ENCODE measurements around the gene CPA2. TPM values are rescaled to one million over a fixed set of nuclear protein-coding genes. Genes with fewer than 3 reads are reported as not detected.

Gene CPA2
- polyA plus RNA-seq, 1 donor (not counting 4 experiments of a cell fraction or from before 2014, with no cell fraction given), result 0.33 TPM

DNA sequence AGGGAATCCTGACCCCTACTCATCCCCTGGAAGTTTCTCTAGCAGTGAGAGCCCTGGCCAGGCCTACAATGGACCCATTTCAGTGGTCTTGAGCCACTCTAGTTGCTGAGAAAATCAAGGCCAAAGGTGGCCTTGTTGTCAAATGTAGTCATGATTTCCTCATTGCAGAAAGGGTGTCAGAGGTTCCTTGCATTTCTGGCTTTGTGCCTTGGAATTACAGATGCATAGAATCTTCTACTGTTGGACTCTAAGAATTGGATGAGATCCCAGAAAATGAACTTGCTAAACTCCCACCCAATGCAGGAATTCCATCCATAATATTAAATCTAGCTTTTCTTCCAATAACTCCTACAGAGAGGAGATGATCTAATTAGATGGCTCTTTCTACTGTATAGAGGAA, 12.2 kb downstream of the CPA2 start:
- FAIRE-seq, result no peak

DNA sequence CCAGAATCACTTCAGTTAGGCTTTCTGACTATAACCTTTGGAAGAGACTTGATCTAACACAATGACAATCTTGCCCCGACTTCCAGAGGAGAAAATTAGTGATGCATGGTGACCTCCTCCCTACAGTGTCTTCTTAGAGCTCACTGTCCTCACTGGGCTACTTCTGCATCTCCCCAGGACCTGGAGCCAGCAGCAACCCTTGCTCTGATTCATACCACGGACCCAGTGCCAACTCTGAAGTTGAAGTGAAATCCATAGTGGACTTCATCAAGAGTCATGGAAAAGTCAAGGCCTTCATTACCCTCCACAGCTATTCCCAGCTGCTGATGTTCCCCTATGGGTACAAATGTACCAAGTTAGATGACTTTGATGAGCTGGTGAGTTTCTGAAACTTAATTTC, 12.6 kb downstream of the CPA2 start:
- no peaks in the 10 kb centered on the region for H4K20me1 ChIP-seq (ENCODE audit: control insufficient read depth, extremely low read depth, insufficient read depth, low read length)
- no peaks in the 10 kb centered on the region for H3K79me2 ChIP-seq (ENCODE audit: control insufficient read depth, insufficient read depth, low read length)
- dilution Hi-C loops (cut with MboI; ENCODE audit: extremely low pct_ligation_motif_present, low sequenced_read_pairs), result no loop called here
- H3K27me3 ChIP-seq (ENCODE audit: control insufficient read depth, extremely low read depth, insufficient read depth, low read length), result no peaks in the 10 kb centered on the region
- no peak overlapping the region for H3K4me2 ChIP-seq (ENCODE audit: control insufficient read depth, extremely low read depth, insufficient read depth, low read depth, low read length)
- no peak overlapping the region for H2AFZ ChIP-seq (ENCODE audit: control insufficient read depth, low read length)
- no peaks in the 10 kb centered on the region for H3K9me1 ChIP-seq (ENCODE audit: control insufficient read depth, extremely low read depth, insufficient read depth, low read length)
- H3K4me1 ChIP-seq (ENCODE audit: control insufficient read depth, extremely low read depth, insufficient read depth, low read length), result peaks cover 55% of the 10 kb centered on the region
- no peaks in the 10 kb centered on the region for H3K9me3 ChIP-seq (ENCODE audit: control insufficient read depth, low read depth, low read length)
- DNase-seq (ENCODE audit: low read depth, low spot score) (no peak), FAIRE-seq (no peak)
- H3K36me3 ChIP-seq (ENCODE audit: control insufficient read depth in 2 of 2, extremely low read depth in 1 of 2, insufficient read depth in 2 of 2, low read length in 2 of 2), result no peaks in the 10 kb centered on the region
- H3K4me3 ChIP-seq (ENCODE audit: control insufficient read depth in 2 of 3, extremely low read depth in 1 of 3, insufficient read depth in 2 of 3, low read depth in 1 of 3, low read length in 3 of 3), result no peak overlapping the region
- H3K27ac ChIP-seq (ENCODE audit: control insufficient read depth, insufficient read depth, low read length), result no peak overlapping the region
- TF ChIP-seq EZH2 (IDR thresholded peaks at IDR 0.05; ENCODE audit: low read length), result no peak
- TF ChIP-seq, protein P1, sequence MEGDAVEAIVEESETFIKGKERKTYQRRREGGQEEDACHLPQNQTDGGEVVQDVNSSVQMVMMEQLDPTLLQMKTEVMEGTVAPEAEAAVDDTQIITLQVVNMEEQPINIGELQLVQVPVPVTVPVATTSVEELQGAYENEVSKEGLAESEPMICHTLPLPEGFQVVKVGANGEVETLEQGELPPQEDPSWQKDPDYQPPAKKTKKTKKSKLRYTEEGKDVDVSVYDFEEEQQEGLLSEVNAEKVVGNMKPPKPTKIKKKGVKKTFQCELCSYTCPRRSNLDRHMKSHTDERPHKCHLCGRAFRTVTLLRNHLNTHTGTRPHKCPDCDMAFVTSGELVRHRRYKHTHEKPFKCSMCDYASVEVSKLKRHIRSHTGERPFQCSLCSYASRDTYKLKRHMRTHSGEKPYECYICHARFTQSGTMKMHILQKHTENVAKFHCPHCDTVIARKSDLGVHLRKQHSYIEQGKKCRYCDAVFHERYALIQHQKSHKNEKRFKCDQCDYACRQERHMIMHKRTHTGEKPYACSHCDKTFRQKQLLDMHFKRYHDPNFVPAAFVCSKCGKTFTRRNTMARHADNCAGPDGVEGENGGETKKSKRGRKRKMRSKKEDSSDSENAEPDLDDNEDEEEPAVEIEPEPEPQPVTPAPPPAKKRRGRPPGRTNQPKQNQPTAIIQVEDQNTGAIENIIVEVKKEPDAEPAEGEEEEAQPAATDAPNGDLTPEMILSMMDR (optimal IDR thresholded peaks at IDR 0.05 in 1 of 3, IDR thresholded peaks at IDR 0.05 in 1 of 3, conservative IDR thresholded peaks at IDR 0.05 in 1 of 3; ENCODE audit: extremely low read depth in 1 of 3, insufficient read depth in 2 of 3, low read length in 3 of 3), result no peak
- H3K9ac ChIP-seq (ENCODE audit: control insufficient read depth, extremely low read depth, insufficient read depth, low read length), result no peak overlapping the region

More for the DNA sequence above, 12.2 kb downstream of the CPA2 start:
- Histone ChIP-seq H3K4me2 (ENCODE audit: control insufficient read depth, extremely low read depth, insufficient read depth, low read depth, low read length) (no peak overlapping the region), H4K20me1 (ENCODE audit: control insufficient read depth, extremely low read depth, insufficient read depth, low read length) (no peaks in the 10 kb centered on the region), H3K4me1 (ENCODE audit: control insufficient read depth, extremely low read depth, insufficient read depth, low read length) (peaks cover 58% of the 10 kb centered on the region), H3K27me3 (ENCODE audit: control insufficient read depth, extremely low read depth, insufficient read depth, low read length) (no peaks in the 10 kb centered on the region), H3K9ac (ENCODE audit: control insufficient read depth, extremely low read depth, insufficient read depth, low read length) (no peak overlapping the region), H3K9me1 (ENCODE audit: control insufficient read depth, extremely low read depth, insufficient read depth, low read length) (no peaks in the 10 kb centered on the region), H3K9me3 (ENCODE audit: control insufficient read depth, low read depth, low read length) (no peaks in the 10 kb centered on the region), H3K4me3 (ENCODE audit: control insufficient read depth in 2 of 3, extremely low read depth in 1 of 3, insufficient read depth in 2 of 3, low read depth in 1 of 3, low read length in 3 of 3) (no peak overlapping the region), H2AFZ (ENCODE audit: control insufficient read depth, low read length) (no peak overlapping the region), H3K36me3 (ENCODE audit: control insufficient read depth in 2 of 2, extremely low read depth in 1 of 2, insufficient read depth in 2 of 2, low read length in 2 of 2) (no peaks in the 10 kb centered on the region), H3K27ac (ENCODE audit: control insufficient read depth, insufficient read depth, low read length) (no peak overlapping the region), H3K79me2 (ENCODE audit: control insufficient read depth, insufficient read depth, low read length) (no peaks in the 10 kb centered on the region)
- TF ChIP-seq, protein P1 (optimal IDR thresholded peaks at IDR 0.05 in 1 of 3, IDR thresholded peaks at IDR 0.05 in 1 of 3, conservative IDR thresholded peaks at IDR 0.05 in 1 of 3; ENCODE audit: extremely low read depth in 1 of 3, insufficient read depth in 2 of 3, low read length in 3 of 3), result no peak
- TF ChIP-seq EZH2 (IDR thresholded peaks at IDR 0.05; ENCODE audit: low read length), result no peak
- dilution Hi-C loops (cut with MboI; ENCODE audit: extremely low pct_ligation_motif_present, low sequenced_read_pairs), result no loop called here
- no peak for DNase-seq (ENCODE audit: low read depth, low spot score)

Data from keratinocyte (primary cell).